NCI-H2196 (cell line): ENCODE measurements around the gene AGBL1.

Source experiments
- DNase-seq: peaks from one replicate; lab custom pipeline; 2025; ENCODE audit not compliant: unreplicated experiment; lab: John Stamatoyannopoulos, UW

Gene AGBL1

GRCh38 chr15:86776145-86776544, 696.5 kb downstream of the AGBL1 start:
- DNase-seq = no peak

DNA sequence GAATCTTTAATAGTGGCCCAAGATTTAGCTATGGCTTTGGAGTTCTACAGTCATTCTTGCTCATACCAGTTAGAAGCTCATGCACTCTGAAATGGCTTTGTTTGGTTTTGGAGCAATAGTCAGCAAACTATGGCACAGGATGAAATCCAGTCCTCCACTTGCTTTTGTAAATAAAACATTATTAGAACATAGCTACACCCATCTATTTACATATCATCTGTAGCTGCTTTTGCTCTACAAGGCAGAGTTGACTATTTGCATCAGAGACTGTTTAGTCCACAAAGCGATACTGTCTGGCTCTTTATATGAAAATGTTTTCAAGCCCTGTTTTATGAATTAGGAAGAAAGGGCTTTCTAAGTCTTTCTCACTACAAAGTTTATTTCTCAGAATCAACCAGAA, 716.9 kb downstream of the AGBL1 start:
- no peak for DNase-seq

GRCh38 chr15:86797135-86797534, 717.5 kb downstream of the AGBL1 start:
- DNase-seq = no peak

GRCh38 chr15:86799226-86799625, 719.6 kb downstream of the AGBL1 start:
- DNase-seq = no peak

- DNase-seq = no peak
Measured at GRCh38 chr15:86802244-86802643, 722.6 kb downstream of the AGBL1 start.

DNA sequence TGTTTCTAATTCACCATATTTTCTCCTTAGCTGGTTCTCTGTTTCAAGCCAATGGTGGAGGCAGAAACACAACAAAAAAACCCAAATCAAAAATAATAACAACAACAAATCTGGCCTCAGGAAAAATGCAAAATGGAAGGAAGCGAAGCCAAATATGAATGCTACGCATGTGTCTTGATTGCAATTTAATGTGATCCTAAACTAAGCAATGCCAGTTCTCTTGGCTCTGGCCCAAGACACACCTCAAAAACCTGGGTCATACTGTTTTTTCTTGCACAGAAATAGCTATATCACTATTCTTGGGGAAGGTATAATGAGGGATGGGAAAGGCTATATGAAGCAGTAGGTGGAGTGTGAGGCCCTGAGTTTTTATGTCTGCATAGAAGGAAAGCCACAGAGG, 724.7 kb downstream of the AGBL1 start:
- no peak for DNase-seq

GRCh38 chr15:86810329-86810728, 730.7 kb downstream of the AGBL1 start:
- no peak for DNase-seq

GRCh38 chr15:86813892-86814291, 734.2 kb downstream of the AGBL1 start:
- DNase-seq = no peak

DNA sequence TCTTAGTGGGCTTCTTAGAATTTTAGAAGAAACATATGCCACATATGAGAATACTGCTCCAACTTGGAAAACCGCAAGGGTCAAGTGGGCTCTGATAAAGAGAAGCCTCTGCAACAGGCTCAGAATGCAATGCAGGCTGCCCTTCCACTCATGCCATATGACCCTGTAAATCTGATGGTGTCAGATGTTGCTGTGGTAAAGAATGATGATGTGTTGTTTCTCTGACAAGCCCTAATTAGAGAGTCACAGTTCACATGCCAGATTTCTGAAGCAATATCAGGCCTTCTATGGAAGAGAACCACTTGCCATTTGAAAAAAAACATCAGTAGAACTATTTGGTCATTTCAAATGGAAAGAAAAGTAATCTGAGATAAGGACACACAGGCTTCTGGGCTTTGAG, 749.6 kb downstream of the AGBL1 start:
- no peak for DNase-seq

DNA sequence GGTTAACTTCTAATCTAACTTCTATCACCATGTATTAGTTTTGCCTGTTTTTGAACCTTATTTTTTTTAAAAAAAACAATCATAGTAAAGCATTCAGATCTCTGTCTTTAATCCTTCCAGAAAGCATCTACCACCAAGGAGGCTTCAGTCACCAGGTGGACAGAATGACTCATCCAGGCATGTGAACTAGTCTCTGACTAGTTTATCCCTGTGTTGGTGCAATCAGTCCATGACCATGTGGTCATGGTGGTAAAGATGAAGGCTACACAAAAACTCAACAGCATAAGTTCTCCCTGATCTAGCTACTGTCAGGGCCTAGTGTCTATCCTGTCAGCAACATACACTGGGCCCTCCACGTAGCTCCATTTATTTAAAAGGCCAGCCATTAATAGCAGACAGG, 750.6 kb downstream of the AGBL1 start:
- DNase-seq = no peak

GRCh38 chr15:86833595-86833994, 753.9 kb downstream of the AGBL1 start:
- no peak for DNase-seq

GRCh38 chr15:86834115-86834863, 754.6 kb downstream of the AGBL1 start:
- DNase-seq = no peak

GRCh38 chr15:86837294-86838061, 757.8 kb downstream of the AGBL1 start:
- DNase-seq = no peak

GRCh38 chr15:86839502-86839901, 759.8 kb downstream of the AGBL1 start:
- no peak for DNase-seq

DNA sequence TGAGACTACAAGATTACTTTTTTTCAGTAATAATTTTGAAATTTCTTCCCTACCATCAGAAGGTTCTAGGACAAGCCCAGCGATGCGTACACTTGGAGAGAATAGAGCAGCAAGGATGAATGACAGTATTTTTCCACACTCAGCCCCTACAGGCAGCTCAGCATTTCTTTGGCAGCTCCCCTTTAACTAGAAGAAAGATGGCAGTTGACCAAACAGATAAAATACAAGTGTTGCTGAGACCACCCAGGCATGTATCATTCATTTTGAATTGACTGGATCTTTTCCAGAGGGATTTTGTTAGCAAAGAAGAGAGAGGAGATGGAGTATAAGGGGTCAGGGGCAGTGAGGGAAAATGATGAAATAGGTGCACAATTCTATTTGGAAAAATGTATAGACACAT, 761.3 kb downstream of the AGBL1 start:
- DNase-seq = no peak

DNA sequence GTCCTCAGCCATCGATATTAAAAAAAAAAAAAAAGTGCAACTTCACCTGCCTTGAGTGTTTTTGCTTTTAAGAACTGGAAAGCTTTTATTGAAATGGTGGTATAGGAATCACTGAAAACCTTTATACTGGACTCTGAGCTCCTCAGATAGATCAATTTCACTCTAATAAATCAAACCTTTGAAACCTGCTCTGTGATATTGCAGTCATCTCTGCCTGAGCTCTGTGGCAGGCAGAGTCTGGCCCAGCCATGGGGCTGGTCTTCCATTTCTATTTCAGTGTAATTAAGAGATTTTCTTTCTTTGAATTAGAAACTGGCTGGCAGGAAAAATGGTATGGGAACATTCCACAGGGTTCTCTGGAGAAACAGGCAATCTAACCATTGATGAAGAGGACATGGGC, 762.5 kb downstream of the AGBL1 start:
- DNase-seq = no peak

- DNase-seq = no peak
Measured at GRCh38 chr15:86846036-86846435, 766.4 kb downstream of the AGBL1 start.

- DNase-seq = no peak
Measured at GRCh38 chr15:86849136-86849535, 769.5 kb downstream of the AGBL1 start.

GRCh38 chr15:86849558-86850285, 770.1 kb downstream of the AGBL1 start:
- DNase-seq = no peak

GRCh38 chr15:86850939-86851338, 771.3 kb downstream of the AGBL1 start:
- DNase-seq = no peak

GRCh38 chr15:86852741-86853140, 773.1 kb downstream of the AGBL1 start:
- DNase-seq = no peak

DNA sequence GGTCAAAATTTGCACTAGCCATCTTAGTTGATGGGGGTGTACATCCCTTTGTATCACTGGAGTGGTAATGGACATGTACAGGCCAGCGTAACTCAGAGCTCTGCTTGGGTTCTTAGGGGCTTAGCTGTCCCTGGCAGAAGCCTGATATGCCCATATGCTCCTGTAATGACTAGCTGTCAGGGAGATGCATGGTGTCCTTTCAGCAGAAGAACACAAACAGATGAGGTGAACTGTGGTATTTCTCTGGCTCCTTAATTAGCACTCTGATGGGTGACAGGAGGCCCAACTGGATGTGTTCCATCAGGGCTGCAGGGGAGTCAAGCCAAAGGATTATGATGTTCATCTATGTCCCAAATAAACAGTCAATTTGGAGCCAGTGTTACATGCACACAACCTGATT, 774.5 kb downstream of the AGBL1 start:
- DNase-seq = no peak
